NT2/D1 (cell line): ENCODE data around the gene MRTFB.

Experiments
- SUZ12 ChIP-seq: IDR thresholded peaks from 2 replicates; pipeline ENCODE4 v1.6.1; 2011; ENCODE audit not compliant: insufficient read length, insufficient read depth; ENCODE audit errors: extremely low read depth
- YY1 ChIP-seq: IDR thresholded peaks from 2 replicates; pipeline ENCODE4 v1.6.1; 2011; ENCODE audit not compliant: insufficient read length, insufficient read depth
- ZNF274 ChIP-seq: IDR thresholded peaks from 2 replicates; pipeline ENCODE4 v1.6.1; 2011; ENCODE audit warnings: mild to moderate bottlenecking, low read depth, low read length

DNA sequence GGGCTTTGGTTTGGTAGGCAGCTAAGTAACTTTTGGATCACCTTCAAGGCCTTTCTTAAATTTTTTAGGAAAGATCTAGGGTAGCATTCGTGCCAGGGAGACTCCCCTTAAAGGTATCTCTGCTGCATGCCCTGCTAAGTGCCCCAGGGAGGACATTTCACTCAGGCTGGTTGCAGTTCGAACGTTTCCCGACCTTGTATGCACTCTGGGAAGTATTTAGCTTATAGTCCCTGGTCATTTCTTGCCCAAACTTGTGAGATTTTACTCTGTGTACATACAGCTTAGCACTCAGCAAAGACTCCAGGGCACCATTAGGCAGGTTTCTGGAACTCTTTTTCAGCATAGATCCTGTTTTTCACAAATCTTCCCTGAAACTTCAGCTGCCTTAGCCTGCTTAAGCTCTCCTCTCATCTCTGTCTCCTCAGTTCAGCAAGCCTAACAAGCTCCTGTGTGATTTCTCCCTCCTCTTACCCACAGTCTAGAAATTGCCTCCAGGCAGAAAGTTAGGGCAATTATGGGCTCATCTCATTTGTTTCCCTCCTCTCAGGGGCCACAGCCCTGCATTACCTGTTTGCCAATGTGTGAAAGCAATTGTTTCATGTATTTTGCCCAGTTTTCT is 84.6 kb downstream of the MRTFB start:
- TF ChIP-seq SUZ12 (no peak), YY1 (no peak), ZNF274 (no peak)
